NB4 (cell line): ENCODE results near the gene MYADM.

Source experiments
- TF ChIP-seq, protein P1 (sequence below): IDR thresholded peaks from one replicate; pipeline ENCODE4 v1.5.1; 2012; ENCODE audit warnings: low read depth, low read length
- TF ChIP-seq, protein P2 (sequence below): IDR thresholded peaks from 2 replicates; pipeline ENCODE4 v1.6.1; 2011; ENCODE audit warnings: low read depth, low read length

DNA sequence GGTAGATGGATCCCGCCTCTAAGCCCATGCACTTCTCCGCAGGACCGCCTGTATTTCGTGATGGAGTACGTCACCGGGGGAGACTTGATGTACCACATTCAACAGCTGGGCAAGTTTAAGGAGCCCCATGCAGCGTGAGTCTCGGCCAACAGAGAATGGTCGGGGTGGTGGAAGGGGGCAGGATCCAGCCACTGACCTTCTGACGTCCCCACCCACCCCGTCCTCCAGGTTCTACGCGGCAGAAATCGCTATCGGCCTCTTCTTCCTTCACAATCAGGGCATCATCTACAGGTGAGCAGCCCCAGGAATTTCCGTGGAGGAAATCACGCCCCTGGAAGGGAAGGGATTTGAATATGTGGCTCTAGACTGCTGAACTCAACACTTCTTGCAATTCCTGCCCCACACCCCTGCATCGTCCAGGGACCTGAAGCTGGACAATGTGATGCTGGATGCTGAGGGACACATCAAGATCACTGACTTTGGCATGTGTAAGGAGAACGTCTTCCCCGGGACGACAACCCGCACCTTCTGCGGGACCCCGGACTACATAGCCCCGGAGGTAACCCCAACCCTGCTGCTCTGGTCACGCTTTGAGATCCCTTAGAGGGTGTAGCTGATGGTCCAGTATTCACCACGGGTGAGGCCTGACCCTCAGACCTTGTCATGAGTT, 32.6 kb downstream of the MYADM start:
- TF ChIP-seq, protein P1, sequence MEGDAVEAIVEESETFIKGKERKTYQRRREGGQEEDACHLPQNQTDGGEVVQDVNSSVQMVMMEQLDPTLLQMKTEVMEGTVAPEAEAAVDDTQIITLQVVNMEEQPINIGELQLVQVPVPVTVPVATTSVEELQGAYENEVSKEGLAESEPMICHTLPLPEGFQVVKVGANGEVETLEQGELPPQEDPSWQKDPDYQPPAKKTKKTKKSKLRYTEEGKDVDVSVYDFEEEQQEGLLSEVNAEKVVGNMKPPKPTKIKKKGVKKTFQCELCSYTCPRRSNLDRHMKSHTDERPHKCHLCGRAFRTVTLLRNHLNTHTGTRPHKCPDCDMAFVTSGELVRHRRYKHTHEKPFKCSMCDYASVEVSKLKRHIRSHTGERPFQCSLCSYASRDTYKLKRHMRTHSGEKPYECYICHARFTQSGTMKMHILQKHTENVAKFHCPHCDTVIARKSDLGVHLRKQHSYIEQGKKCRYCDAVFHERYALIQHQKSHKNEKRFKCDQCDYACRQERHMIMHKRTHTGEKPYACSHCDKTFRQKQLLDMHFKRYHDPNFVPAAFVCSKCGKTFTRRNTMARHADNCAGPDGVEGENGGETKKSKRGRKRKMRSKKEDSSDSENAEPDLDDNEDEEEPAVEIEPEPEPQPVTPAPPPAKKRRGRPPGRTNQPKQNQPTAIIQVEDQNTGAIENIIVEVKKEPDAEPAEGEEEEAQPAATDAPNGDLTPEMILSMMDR, result no peak
- TF ChIP-seq, protein P2, sequence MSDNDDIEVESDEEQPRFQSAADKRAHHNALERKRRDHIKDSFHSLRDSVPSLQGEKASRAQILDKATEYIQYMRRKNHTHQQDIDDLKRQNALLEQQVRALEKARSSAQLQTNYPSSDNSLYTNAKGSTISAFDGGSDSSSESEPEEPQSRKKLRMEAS, result no peak
